HG02840 (cell line): ENCODE measurements around the gene DDX51.
A peak's percentile ranks its signal among the peaks of the same experiment; 100 is the strongest.

Experiments used
- ATAC-seq: cut with Tn5 transposase; IDR thresholded peaks from one replicate; pipeline ENCODE4 v1.9.1; 2021; ENCODE audit warnings: mild to moderate bottlenecking, moderate library complexity, moderate number of reproducible peaks; ENCODE audit not compliant: unreplicated experiment, low FRiP score

DDX51 gene

DNA sequence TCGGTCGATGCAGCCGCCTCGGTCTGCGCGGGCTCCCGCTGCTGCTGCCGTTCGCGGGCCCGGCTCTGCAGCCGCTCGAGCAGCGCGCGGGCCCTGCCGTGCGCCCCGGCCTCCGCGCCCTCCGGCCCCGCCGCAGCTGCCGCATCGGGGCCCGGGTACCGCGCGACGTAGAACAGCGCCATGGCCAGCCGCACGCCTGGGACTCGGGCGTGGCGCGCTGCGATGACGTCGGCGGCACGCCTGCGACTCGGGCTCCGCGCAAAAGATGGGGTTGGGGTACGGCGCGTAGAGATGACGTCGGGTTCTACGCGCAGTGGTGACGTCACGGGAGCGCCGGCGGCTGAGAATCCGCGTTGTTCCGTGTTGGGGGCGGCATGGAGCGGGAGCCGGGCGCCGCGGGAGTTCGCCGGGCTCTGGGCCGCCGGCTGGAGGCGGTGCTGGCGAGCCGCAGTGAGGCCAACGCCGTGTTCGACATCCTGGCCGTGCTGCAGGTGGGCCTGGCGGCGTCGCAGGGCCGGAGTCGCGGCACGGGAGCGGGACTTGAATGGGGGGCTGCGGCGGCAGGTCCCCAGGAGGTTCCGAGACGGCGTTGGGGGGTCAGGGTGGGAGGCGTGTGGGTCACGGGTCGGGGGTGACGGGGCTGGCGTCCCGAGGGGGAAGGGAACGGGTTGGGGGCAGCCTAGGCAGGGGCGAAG lies at the start of gene DDX51, which contains the start of gene NOC4L:
Gene DDX51 (minus strand): TSS at position 205 of the 695 bp plus-strand sequence. CDS start 23 bp downstream, at position 182.
Gene NOC4L (plus strand): TSS at position 343 of the 695 bp plus-strand sequence. CDS start 32 bp downstream, at position 375.
- ATAC-seq: peak; percentile 81

DNA sequence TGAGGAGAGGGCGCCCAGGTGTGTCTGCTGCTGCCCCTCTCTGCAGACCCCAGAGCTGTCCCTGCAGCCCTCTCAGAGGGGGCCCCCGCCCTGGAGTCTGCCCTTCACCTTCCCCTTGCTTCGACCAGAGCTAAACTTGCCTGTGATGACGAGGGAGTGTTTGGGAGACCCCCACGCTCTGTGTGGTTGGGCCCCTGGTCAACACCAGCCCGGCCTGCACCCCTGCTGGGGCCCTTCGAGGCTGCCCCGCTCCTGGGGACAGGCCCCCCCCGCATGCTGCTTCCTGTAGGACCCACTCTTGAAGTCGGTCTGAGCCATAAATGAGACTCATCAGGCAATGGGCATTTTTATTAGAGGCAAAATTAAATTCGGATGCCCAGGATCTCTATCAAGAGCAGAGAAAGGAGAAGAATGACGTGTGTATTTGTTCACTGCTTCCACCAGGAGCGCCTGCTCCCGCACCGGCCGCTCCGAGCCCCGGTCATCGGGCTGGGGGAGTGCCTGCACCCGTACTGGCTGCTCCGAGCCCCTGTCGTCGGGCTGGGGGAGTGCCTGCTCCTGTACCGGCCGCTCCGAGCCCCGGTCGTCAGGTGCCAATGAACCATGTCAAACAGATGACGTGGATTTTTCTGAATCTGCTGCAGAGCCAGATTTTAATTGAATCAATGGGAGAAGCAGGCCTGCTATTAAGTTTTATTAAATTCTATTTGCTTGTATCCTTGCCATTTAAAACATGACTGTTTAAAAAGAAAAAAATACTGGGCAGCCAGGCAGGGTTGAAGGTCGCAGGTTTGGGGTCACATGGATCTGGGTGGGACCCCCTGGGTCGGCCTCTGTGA lies 47.8 kb upstream of the DDX51 start:
- ATAC-seq: no peak

DNA sequence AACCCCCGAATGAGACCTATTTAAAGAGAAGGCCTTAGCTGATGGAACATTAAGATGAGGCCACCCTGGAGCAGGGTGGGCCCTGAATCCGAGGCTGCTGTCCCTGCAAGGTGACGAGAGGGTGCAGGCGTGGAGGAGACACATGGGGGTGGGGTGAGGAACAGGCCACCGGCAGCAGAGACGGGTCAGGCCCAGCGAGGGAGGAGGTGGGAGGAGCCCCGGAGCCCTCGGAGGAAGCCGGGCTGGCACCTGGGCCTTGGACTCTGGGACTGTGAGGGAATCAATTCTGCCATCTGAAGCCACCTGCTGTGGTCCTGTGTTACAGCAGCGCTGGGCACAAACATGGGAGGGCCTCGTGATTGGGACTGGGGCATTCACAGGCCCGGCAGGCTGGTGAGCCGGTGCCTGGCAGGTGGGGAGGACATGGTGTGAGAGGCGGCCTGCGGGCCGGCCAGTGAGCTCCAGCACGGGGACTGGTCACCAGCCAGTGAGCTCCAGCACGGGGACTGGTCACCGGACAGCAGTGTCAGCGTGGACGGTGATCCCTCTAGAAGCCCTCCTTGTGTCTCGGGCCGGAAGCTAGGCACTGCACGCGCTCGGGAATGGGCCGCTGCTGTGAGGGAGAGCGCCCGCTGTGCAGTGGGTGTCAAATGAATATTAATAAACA lies 46.8 kb upstream of the DDX51 start:
- ATAC-seq: no peak

DNA sequence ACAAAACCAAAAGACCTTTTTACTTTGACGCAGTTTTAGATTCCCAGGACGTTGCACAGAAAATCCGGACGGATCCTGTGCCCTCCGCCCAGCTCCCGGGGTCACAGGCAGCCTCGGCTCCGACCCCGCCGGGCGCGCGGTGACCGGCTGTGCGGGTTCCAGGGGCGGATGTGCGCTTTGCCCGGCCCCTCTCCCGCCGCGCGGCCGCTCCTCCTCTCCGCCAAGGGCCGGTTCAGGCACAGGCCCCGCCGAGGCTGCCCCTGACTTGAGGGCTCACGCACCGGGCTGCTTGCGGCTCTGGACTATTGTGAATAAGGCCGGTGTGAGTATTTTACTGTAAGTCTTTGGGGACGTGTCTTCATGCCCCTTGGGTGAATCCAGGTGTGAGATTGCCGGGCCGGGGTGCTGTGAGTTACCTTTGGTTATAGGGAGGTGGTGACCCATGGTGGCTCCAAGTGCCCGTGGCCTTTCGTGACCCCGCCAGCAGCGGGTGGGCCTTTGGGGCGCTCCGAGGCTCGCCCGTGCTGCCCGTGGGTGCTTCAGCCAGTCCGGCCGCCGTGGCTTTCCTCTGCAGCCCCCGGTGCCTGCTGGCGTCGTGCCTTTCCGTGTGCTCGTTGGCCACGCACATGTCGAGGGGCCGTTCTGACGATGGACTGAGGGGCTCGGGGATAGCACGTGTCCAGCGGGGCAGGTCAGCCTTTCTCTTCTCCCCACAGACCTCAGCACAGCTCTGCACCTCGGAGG lies 46.1 kb upstream of the DDX51 start:
- peak; percentile 19 for ATAC-seq

DNA sequence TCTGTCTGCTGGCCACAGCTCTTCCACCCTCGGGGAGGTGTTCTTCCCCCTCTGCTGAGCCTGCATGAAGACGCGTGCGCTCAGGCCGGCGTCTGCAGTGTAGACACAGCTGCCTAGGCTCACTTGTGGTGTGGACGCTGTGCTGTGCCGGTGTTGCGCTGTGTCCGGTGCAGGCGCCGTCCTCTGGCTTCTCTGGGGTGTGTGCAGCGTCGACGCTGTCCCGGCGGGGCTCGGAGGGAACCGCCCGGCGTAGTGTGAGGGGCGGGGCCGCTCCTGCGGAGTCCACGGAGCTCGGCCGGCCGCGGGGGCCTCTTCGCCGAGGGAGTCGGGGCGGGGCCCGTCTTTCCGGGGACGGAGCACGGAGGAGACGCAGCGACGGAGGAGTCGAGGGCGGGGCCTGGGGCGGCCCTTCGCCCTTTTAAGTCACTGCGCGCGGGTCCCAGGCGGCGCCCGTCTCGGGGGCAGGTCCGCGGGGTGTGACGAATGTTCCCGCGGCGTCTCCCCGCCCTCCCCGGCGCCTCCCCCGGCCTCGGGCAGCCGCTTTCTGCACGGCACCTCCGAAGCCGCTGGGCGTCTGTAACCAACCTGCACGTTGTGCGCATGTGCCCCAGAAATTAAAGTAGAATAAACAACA lies 45.4 kb upstream of the DDX51 start:
- peak; percentile 85 for ATAC-seq

- no peak for ATAC-seq
Observed at GRCh38 chr12:132188916-132189325, 44.8 kb upstream of the DDX51 start.

DNA sequence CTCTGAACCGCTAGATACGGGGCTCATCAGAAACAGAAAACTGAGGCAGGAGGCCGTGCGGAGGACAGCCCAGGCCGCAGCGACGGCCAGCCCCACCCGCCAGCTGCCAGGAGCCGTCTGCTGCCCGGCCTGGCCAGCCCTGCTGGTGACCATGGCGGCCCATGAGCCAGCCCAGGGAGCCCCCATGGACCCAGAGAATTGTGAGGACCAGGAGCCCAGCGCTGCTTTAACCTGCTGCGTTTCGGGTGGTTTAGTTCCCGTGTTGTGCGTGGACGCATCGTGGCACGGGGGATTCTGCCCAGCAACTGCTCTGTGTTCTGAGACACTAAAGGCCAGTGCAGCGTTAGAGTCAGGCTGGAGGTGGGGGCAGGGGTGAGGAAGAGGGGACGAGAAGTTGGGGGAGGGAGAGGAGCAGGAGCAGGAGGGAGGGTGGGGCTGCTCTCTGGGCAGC lies 44.4 kb upstream of the DDX51 start:
- ATAC-seq: no peak

DNA sequence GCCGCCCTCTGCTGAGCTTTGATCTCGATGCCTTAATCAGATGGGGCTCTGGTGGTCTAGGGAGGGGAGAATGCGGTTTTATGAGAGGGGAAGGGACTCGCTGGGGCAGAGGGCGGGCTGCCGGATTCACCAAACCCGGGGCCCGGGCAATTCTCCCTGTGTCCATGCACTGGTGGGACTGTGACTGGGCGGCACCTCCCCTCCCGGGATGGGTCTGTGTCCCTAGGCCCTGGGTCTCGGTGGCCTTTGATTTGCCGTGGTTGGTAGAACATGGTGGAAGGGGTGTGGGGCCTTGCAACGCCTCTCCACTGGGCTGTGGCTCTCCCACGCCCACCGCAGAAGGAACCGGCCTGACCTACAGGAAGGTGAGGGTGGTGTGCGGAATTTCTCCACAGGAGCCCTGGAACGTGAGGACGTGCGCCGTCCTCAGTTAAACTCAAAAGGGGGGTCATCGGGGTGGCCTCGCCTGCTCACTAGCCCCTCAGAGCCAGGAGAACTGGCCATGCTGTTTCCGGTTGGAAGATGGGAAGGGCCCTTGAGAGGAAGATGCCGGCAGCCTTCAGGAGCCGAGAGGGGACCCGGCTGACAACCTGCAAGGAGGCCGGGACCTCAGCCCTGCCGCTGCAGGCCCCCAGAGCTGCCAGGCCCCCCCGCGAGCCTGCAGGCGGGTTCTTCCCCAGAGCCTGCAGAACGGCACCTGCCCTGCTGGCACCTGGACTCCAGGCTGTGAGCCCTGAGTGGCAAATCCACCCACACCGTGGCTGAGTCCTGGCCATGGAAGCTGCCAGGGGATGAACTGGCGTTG lies 43.7 kb upstream of the DDX51 start:
- no peak for ATAC-seq

GRCh38 chr12:132186857-132187620 lies 42.9 kb upstream of the DDX51 start:
- ATAC-seq: no peak

- ATAC-seq: no peak
Observed at GRCh38 chr12:132186208-132186856, 42.2 kb upstream of the DDX51 start.

DNA sequence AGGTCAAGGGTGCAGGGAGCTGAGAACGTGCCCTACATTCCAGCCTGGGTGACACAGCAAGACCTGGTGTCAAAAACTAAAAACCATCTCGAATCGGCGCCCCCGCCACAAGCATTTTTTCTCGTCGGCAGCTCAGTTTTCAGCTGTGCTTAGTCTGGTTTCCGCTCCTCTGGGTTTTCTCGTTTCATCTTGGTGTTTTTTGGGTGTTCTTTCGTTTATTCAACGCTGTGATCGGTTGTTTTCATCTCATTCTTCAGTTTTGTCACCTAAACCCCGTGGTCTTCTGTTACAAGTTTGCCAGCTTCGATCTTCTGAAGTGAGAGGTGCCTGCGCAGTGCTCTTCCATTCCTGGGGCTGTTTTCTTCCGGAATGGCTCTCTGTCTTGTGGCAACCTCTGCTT lies 41.6 kb upstream of the DDX51 start:
- ATAC-seq: no peak

- ATAC-seq: no peak
Observed at GRCh38 chr12:132182711-132183365, 38.7 kb upstream of the DDX51 start.

DNA sequence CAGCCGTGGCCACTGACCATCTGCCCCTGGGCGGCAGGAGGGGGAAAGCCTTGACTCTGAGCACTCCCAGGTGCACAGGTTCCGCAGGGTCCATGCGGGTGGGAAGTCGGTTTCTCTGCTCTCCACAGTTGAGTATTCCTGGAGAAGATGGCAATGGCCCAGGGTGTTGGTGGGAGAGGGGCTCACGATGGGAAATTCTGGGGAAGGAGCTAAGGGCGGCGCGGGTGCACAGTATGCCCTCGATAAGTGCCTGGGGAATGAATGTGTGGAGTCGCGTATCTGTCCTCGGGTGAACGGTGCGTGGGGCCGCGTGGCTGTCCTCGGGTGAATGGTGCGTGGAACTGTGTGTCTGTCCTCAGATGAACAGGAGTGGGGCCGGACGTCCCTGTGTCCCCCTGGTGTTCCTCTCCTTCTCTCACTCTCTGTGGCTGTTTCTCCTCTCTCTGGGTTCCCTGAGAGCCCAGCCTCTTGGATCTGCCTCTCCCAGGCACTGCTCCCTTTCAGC lies 38.1 kb upstream of the DDX51 start:
- ATAC-seq: no peak

DNA sequence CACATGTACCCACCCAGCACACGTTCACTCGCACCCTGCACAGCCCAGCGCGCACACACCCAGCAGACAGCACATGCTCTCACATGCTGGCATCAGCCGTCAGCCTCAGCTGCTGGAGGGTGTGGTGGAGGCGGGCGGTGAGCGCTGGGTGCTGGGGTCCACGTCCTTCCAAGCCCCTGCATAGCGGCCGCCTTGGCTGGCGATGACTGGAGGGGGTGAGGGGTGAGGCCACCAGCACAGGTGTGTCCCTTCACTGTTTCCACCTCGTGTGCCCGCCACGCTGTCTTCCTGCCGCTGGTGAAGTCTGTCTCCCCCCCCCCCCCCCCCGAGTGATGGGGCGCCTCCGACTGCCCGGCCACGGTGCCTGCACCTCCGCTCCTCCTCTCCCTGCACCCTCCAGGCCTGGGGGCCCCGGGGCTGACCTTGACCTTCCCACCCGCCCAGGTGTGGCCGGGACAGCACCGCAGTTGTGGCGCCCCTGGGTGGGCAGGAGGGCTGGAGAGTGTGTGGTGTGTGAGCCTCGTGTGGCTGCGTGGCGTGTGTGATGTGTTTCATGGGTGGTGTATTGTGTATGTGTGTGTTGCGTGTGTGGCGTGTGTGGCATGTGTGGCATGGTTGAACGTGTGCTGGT lies 37.6 kb upstream of the DDX51 start:
- ATAC-seq: no peak

DNA sequence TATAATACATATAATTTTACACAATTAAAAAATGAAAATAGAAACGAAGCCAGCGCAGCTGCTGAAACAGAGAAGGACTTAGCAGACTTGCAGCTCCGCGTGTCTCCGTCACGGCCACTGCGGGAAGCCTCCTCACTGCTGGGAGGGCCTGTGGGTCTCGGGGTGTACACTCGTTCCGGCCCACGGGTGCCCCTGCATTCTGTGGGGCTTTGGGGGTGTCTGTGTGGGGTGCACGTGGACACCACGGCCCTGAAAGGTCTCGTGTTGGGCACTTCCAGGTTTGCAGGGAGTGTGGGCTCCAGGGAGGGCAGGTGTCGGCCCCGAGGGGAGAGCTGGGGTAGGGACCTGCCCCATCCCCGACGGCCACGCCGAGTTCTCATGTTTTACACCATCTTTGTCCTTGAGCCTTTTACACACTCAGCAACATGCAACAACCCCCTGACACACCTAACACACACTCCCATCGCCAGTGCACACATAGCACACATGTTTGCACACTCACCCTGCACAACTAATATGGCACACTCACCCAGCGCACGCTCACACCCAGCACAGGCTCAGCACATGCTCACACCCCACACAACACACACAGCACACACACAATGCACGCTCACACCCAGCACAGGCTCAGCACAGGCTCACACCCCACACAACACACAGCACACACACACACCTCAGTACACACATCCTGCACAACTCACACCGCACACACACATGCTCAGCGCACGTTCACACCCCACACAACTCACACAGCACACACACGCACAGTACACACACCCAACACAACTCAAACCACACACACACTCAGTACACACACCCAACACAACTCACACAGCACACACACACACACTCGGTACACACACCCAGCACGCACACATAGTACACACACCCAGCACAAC lies 36.8 kb upstream of the DDX51 start:
- no peak for ATAC-seq
